ENCODE data around the gene AFAP1. TPM values are rescaled to one million over a fixed set of nuclear protein-coding genes. Genes with fewer than 3 reads are reported as not detected.
A peak's percentile ranks its signal among the peaks of the same experiment; 100 is the strongest.

AFAP1 gene
- total RNA-seq, 1 experiment from 2014 or later = 27.6 TPM

GRCh38 chr4:7853271-7853670 is 86.4 kb downstream of the AFAP1 start:
- Mint-ChIP-seq H3K9me3 (ENCODE audit: unreplicated experiment) (peaks cover under 1% of the 10 kb centered on the region), H3K27me3 (ENCODE audit: insufficient read depth, unreplicated experiment) (no peaks in the 10 kb centered on the region), H3K27ac (ENCODE audit: unreplicated experiment) (no peak overlapping the region), H3K4me1 (ENCODE audit: low read depth, unreplicated experiment) (peaks cover 9% of the 10 kb centered on the region), H3K4me3 (ENCODE audit: unreplicated experiment) (no peak overlapping the region), H3K36me3 (ENCODE audit: insufficient read depth, unreplicated experiment) (peaks cover 42% of the 10 kb centered on the region)
- Histone ChIP-seq H3K9me3 (no peaks in the 10 kb centered on the region), H3K4me1 (peaks cover 9% of the 10 kb centered on the region; the same call in 1 of the 2 replicates), H3K36me3 (ENCODE audit: control insufficient read depth, insufficient read depth, low read length) (no peaks in the 10 kb centered on the region), H3K27me3 (replicated peaks; ENCODE audit: control insufficient read depth, insufficient read depth, low read length) (no peaks in the 10 kb centered on the region), H3K4me3 (ENCODE audit: low read depth, low read length) (no peak overlapping the region)
- TF ChIP-seq CTCF (IDR thresholded peaks at IDR 0.05; ENCODE audit: insufficient read depth in 1 of 2, low read depth in 1 of 2, low read length in 1 of 2, severe bottlenecking in 1 of 2, unreplicated experiment in 1 of 2) = no peak
- intact Hi-C loops (cut with micrococcal nuclease; ENCODE audit: unreplicated experiment) = no loop called here
- BruUV-seq (replicated peaks) = no TSS peak
- ChIA-PET POLR2A (no interaction called here), CTCF (no interaction called here)
- no peak for DNase-seq

- H3K4me3 ChIP-seq (ENCODE audit: low read depth, low read length) = no peak overlapping the region
- no peaks in the 10 kb centered on the region for H3K36me3 ChIP-seq (ENCODE audit: control insufficient read depth, insufficient read depth, low read length)
- H3K9me3 ChIP-seq = no peaks in the 10 kb centered on the region
- Mint-ChIP-seq H3K9me3 (ENCODE audit: unreplicated experiment) (peaks cover 7% of the 10 kb centered on the region), H3K36me3 (ENCODE audit: insufficient read depth, unreplicated experiment) (peaks cover 47% of the 10 kb centered on the region), H3K4me1 (ENCODE audit: low read depth, unreplicated experiment) (peaks cover 5% of the 10 kb centered on the region), H3K27me3 (ENCODE audit: insufficient read depth, unreplicated experiment) (no peaks in the 10 kb centered on the region), H3K4me3 (ENCODE audit: unreplicated experiment) (no peak overlapping the region), H3K27ac (ENCODE audit: unreplicated experiment) (no peak overlapping the region)
- H3K27me3 ChIP-seq (replicated peaks; ENCODE audit: control insufficient read depth, insufficient read depth, low read length) = no peaks in the 10 kb centered on the region
- no peak for DNase-seq
- POLR2A ChIA-PET = no interaction called here
- peaks cover 3% of the 10 kb centered on the region; the same call in 1 of the 2 replicates for H3K4me1 ChIP-seq
- intact Hi-C loops (cut with micrococcal nuclease; ENCODE audit: unreplicated experiment) = no loop called here
- no TSS peak for BruUV-seq (replicated peaks)
- TF ChIP-seq CTCF (IDR thresholded peaks at IDR 0.05; ENCODE audit: insufficient read depth in 1 of 2, low read depth in 1 of 2, low read length in 1 of 2, severe bottlenecking in 1 of 2, unreplicated experiment in 1 of 2) = no peak
- CTCF ChIA-PET = no interaction called here
Measured at GRCh38 chr4:7852568-7853185, 87.0 kb downstream of the AFAP1 start.

- ChIA-PET POLR2A (no interaction called here), CTCF (interaction anchor here (0.6 kb wide), 1 partner anchor 40 kb away, joined by 3 read pairs; no protein-coding TSS in a partner anchor)
- Mint-ChIP-seq H3K27me3 (ENCODE audit: insufficient read depth, unreplicated experiment) (no peaks in the 10 kb centered on the region), H3K4me1 (ENCODE audit: low read depth, unreplicated experiment) (no peaks in the 10 kb centered on the region), H3K36me3 (ENCODE audit: insufficient read depth, unreplicated experiment) (peaks cover 39% of the 10 kb centered on the region), H3K9me3 (ENCODE audit: unreplicated experiment) (peaks cover 7% of the 10 kb centered on the region), H3K4me3 (ENCODE audit: unreplicated experiment) (no peak overlapping the region), H3K27ac (ENCODE audit: unreplicated experiment) (no peak overlapping the region)
- Histone ChIP-seq H3K27me3 (replicated peaks; ENCODE audit: control insufficient read depth, insufficient read depth, low read length) (no peaks in the 10 kb centered on the region), H3K4me1 (no peaks in the 10 kb centered on the region), H3K36me3 (ENCODE audit: control insufficient read depth, insufficient read depth, low read length) (no peaks in the 10 kb centered on the region), H3K9me3 (no peaks in the 10 kb centered on the region), H3K4me3 (ENCODE audit: low read depth, low read length) (no peak overlapping the region)
- no peak for DNase-seq
- intact Hi-C loops (cut with micrococcal nuclease; ENCODE audit: unreplicated experiment) = no loop called here
- peak in 1 of 2 experiments; percentile 7 for TF ChIP-seq CTCF (IDR thresholded peaks at IDR 0.05; ENCODE audit: insufficient read depth in 1 of 2, low read depth in 1 of 2, low read length in 1 of 2, severe bottlenecking in 1 of 2, unreplicated experiment in 1 of 2)
- no TSS peak for BruUV-seq (replicated peaks)
Measured at GRCh38 chr4:7850489-7850888, 89.2 kb downstream of the AFAP1 start.

Measured in Caco-2 (cell line).